ENCODE measurements around the gene GPR156. TPM values are rescaled to one million over a fixed set of nuclear protein-coding genes. Genes with fewer than 3 reads are reported as not detected.

GPR156 gene
- total RNA-seq, 1 donor from 2014 or later = 0.48 TPM

- Mint-ChIP-seq H3K4me3 (ENCODE audit: unreplicated experiment) (no peak overlapping the region), H3K27me3 (ENCODE audit: unreplicated experiment) (no peaks in the 10 kb centered on the region), H3K4me1 (ENCODE audit: unreplicated experiment) (peaks cover 14% of the 10 kb centered on the region), H3K9me3 (ENCODE audit: unreplicated experiment) (no peaks in the 10 kb centered on the region), H3K27ac (ENCODE audit: unreplicated experiment) (no peak overlapping the region), H3K36me3 (ENCODE audit: unreplicated experiment) (no peaks in the 10 kb centered on the region)
- TF ChIP-seq CTCF (IDR thresholded peaks at IDR 0.05) = no peak
- DNase-seq (ENCODE audit: extremely low spot score, unreplicated experiment) = no peak
Observed at GRCh38 chr3:120212505-120212904, 72.5 kb downstream of the GPR156 start.

DNA sequence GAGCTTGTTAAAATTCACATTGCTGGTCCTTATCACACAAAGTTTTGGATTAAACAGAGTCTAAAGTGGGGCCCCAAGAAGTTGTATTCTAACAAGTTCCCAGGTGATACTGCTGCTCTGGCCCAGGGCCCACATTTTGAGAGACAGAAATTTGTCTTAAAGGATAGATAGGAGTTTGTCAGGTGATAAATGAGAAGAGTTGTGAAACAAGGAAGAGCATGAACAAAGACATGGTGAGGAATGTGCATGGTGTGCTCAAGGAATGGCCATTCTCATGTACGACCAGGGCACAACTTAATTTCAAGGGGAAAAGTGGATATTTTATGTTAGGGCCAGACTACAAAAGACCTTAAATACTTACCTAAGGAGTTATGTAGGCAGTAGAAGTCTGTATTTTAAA, 75.6 kb downstream of the GPR156 start:
- TF ChIP-seq CTCF (IDR thresholded peaks at IDR 0.05) = no peak
- no peaks in the 10 kb centered on the region for H3K9me3 Mint-ChIP-seq (ENCODE audit: unreplicated experiment)
- H3K27me3 Mint-ChIP-seq (ENCODE audit: unreplicated experiment) = no peaks in the 10 kb centered on the region
- no peak overlapping the region for H3K4me3 Mint-ChIP-seq (ENCODE audit: unreplicated experiment)
- DNase-seq (ENCODE audit: extremely low spot score, unreplicated experiment) = no peak
- no peak overlapping the region for H3K27ac Mint-ChIP-seq (ENCODE audit: unreplicated experiment)
- peaks cover 13% of the 10 kb centered on the region for H3K4me1 Mint-ChIP-seq (ENCODE audit: unreplicated experiment)
- no peaks in the 10 kb centered on the region for H3K36me3 Mint-ChIP-seq (ENCODE audit: unreplicated experiment)

DNA sequence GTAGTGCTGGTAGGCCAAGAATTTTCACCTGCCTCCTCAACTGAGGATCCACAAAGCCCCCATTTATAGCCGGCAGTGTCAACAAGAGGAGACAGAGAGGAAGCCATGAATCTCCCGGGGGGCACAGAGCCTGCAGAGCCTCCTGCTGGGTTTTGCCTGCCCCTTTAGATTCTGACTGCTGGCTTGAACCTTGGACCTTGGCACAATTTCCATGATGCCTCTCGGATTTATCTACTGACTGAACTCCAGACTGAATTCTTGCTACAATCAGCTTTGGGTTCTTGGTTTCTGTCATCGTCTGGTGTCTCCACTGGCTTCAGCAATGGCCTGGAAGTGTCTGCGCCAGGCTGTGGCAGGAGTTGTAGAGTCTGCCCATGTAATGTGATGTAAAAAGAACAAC, 80.7 kb downstream of the GPR156 start:
- TF ChIP-seq CTCF (IDR thresholded peaks at IDR 0.05) = no peak
- H3K4me3 Mint-ChIP-seq (ENCODE audit: unreplicated experiment) = no peak overlapping the region
- H3K36me3 Mint-ChIP-seq (ENCODE audit: unreplicated experiment) = no peaks in the 10 kb centered on the region
- no peaks in the 10 kb centered on the region for H3K9me3 Mint-ChIP-seq (ENCODE audit: unreplicated experiment)
- H3K27ac Mint-ChIP-seq (ENCODE audit: unreplicated experiment) = no peak overlapping the region
- H3K4me1 Mint-ChIP-seq (ENCODE audit: unreplicated experiment) = peaks cover 10% of the 10 kb centered on the region
- DNase-seq (ENCODE audit: extremely low spot score, unreplicated experiment) = no peak
- no peaks in the 10 kb centered on the region for H3K27me3 Mint-ChIP-seq (ENCODE audit: unreplicated experiment)

GRCh38 chr3:120203621-120204020, 81.4 kb downstream of the GPR156 start:
- H3K4me1 Mint-ChIP-seq (ENCODE audit: unreplicated experiment) = peaks cover 10% of the 10 kb centered on the region
- H3K4me3 Mint-ChIP-seq (ENCODE audit: unreplicated experiment) = no peak overlapping the region
- no peaks in the 10 kb centered on the region for H3K36me3 Mint-ChIP-seq (ENCODE audit: unreplicated experiment)
- no peak for DNase-seq (ENCODE audit: extremely low spot score, unreplicated experiment)
- no peaks in the 10 kb centered on the region for H3K9me3 Mint-ChIP-seq (ENCODE audit: unreplicated experiment)
- no peak overlapping the region for H3K27ac Mint-ChIP-seq (ENCODE audit: unreplicated experiment)
- TF ChIP-seq CTCF (IDR thresholded peaks at IDR 0.05) = no peak
- no peaks in the 10 kb centered on the region for H3K27me3 Mint-ChIP-seq (ENCODE audit: unreplicated experiment)

DNA sequence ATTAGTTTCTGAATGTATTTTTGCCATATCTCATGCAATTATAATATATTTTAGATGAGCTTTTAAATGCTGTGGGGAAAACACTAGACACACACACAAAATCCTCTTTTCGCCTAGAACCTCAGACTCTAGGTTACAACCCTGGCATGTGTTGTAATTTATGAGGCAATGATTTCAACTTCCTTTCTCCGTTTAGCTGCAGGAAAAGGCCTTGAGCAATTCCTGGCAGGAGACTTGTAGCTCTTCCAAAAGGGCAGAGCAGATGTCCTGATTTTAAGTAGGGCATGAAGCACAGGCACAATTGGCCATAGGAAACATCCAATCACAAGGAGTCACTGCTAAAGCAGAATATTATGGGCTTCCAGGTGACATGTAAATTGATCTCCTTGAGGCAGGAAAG, 82.0 kb downstream of the GPR156 start:
- Mint-ChIP-seq H3K4me3 (ENCODE audit: unreplicated experiment) (no peak overlapping the region), H3K27ac (ENCODE audit: unreplicated experiment) (peak overlapping the region; percentile 16), H3K36me3 (ENCODE audit: unreplicated experiment) (no peaks in the 10 kb centered on the region), H3K9me3 (ENCODE audit: unreplicated experiment) (no peaks in the 10 kb centered on the region), H3K27me3 (ENCODE audit: unreplicated experiment) (no peaks in the 10 kb centered on the region), H3K4me1 (ENCODE audit: unreplicated experiment) (peaks cover 10% of the 10 kb centered on the region)
- TF ChIP-seq CTCF (IDR thresholded peaks at IDR 0.05) = no peak
- no peak for DNase-seq (ENCODE audit: extremely low spot score, unreplicated experiment)

All from osteocyte (in vitro differentiated cells).